NOMO-1 treated with dmso at 0.1 percent for 144 hours (cell line): Measurements from ENCODE around the gene A1BG.
A peak's percentile ranks its signal among the peaks of the same experiment; 100 is the strongest.

ENCODE experiments used
- DNase-seq: peaks from one replicate; lab custom pipeline; 2025; ENCODE audit not compliant: unreplicated experiment; lab: John Stamatoyannopoulos, UW

The A1BG gene

GRCh38 chr19:58352760-58353671 is at the start of gene A1BG:
Gene A1BG, minus strand, starts transcription at chr19:58353492. Its CDS starts 55 bp downstream, at chr19:58353437.
- DNase-seq: no peak

GRCh38 chr19:58401840-58402421 is 48.6 kb upstream of the A1BG start:
- no peak for DNase-seq

- peak; percentile 98 for DNase-seq
These were observed 47.9 kb upstream of the A1BG start for GRCh38 chr19:58400916-58401839.

- DNase-seq: no peak
These were observed 47.1 kb upstream of the A1BG start for GRCh38 chr19:58400316-58400915.

- DNase-seq: no peak
These were observed 46.6 kb upstream of the A1BG start for GRCh38 chr19:58399903-58400302.

- no peak for DNase-seq
These were observed 45.3 kb upstream of the A1BG start for GRCh38 chr19:58398545-58398944.

GRCh38 chr19:58398087-58398486 is 44.8 kb upstream of the A1BG start:
- no peak for DNase-seq

- no peak for DNase-seq
These were observed 44.3 kb upstream of the A1BG start for GRCh38 chr19:58397533-58398037.

GRCh38 chr19:58396691-58397532 is 43.6 kb upstream of the A1BG start:
- DNase-seq: no peak

- DNase-seq: no peak
These were observed 42.8 kb upstream of the A1BG start for GRCh38 chr19:58395979-58396627.

- DNase-seq: no peak
These were observed 42.1 kb upstream of the A1BG start, which contains the start of gene RNF225 for GRCh38 chr19:58395220-58395978. Gene RNF225, plus strand, starts transcription at chr19:58395656. Its CDS starts 434 bp downstream, at chr19:58396090.

GRCh38 chr19:58394821-58395219 is 41.5 kb upstream of the A1BG start:
- DNase-seq: no peak

- DNase-seq: no peak
These were observed 40.4 kb upstream of the A1BG start for GRCh38 chr19:58393725-58394033.

GRCh38 chr19:58392945-58393724 is 39.8 kb upstream of the A1BG start:
- no peak for DNase-seq

- DNase-seq: no peak
These were observed 34.9 kb upstream of the A1BG start for GRCh38 chr19:58388175-58388526.

- DNase-seq: no peak
These were observed 34.3 kb upstream of the A1BG start for GRCh38 chr19:58387338-58388174.
